Measurements from ENCODE around the gene AGAP1. TPM values are rescaled to one million over a fixed set of nuclear protein-coding genes. Genes with fewer than 3 reads are reported as not detected.
"Not testable (repeated sequence)": the region's sequence is repeated elsewhere in the genome, so short reads cannot be mapped to it uniquely, and the experiment has no call there.

The AGAP1 gene
- total RNA-seq, 1 donor from 2014 or later, result 33.4 TPM

DNA sequence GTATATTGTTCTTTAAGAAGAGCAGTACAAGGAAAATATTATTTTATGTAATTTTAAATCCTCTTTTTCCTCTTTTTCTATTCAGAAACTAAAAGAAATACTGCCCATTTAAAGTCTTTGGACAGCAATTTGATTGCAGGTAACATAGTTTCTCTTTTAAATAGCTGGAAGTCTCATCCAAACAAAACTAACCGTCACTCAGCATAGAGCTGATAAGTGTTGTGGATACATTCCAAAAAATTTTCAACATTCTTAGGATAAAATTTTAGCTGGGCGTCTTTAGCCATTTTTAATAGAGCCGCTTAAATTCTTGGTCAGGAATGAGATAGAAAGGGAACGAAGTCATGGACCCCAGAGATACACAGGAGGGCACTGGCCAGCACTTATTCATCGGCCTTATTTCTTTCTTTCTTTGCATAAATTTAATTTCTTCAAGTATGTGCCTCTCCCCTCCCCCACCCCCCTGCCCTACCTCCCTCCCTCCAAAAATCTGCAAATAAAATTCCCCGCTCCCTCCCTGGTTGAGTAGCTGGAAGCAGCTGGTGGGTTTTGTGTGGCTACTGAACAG lies 592.6 kb downstream of the AGAP1 start:
- Histone ChIP-seq H3K27ac (no peak overlapping the region), H3K9me3 (no peaks in the 10 kb centered on the region), H3K4me1 (no peaks in the 10 kb centered on the region), H3K4me3 (no peak overlapping the region), H3K27me3 (no peaks in the 10 kb centered on the region), H3K36me3 (no peaks in the 10 kb centered on the region)
- ATAC-seq (no peak), DNase-seq (no peak)
- intact Hi-C loops (cut with DNase I), result no loop called here
- TF ChIP-seq, protein P1, sequence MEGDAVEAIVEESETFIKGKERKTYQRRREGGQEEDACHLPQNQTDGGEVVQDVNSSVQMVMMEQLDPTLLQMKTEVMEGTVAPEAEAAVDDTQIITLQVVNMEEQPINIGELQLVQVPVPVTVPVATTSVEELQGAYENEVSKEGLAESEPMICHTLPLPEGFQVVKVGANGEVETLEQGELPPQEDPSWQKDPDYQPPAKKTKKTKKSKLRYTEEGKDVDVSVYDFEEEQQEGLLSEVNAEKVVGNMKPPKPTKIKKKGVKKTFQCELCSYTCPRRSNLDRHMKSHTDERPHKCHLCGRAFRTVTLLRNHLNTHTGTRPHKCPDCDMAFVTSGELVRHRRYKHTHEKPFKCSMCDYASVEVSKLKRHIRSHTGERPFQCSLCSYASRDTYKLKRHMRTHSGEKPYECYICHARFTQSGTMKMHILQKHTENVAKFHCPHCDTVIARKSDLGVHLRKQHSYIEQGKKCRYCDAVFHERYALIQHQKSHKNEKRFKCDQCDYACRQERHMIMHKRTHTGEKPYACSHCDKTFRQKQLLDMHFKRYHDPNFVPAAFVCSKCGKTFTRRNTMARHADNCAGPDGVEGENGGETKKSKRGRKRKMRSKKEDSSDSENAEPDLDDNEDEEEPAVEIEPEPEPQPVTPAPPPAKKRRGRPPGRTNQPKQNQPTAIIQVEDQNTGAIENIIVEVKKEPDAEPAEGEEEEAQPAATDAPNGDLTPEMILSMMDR (IDR thresholded peaks at IDR 0.05), result no peak

DNA sequence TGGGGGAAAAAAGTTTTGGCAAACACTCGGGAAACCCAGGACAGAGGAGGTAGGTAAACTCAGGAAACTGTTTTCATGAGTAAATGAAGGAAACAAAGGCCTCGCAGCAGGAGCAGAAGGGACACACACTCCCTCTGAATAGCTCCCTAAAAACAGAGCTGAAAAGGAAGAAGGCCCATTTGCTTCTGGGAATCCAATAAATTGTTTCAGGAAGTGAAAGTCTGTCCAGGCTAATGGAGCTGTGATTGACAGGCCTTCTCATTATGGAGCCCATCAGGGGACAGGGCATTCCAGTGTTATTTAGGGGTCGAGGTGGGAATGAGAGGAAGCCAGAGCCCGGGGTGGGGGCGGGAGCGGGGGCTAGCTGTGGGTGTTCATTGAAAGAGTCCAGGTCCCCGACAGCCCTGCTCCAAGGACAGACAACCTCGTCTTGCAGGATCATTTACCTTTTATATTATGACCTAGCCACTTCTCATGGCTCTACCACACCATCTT lies 593.2 kb downstream of the AGAP1 start:
- H3K4me3 ChIP-seq, result no peak overlapping the region
- no peaks in the 10 kb centered on the region for H3K9me3 ChIP-seq
- H3K27me3 ChIP-seq, result no peaks in the 10 kb centered on the region
- H3K36me3 ChIP-seq, result no peaks in the 10 kb centered on the region
- no peak for ATAC-seq
- no peak for DNase-seq
- no peak overlapping the region for H3K27ac ChIP-seq
- no peaks in the 10 kb centered on the region for H3K4me1 ChIP-seq
- intact Hi-C loops (cut with DNase I), result no loop called here
- TF ChIP-seq, protein P1 (IDR thresholded peaks at IDR 0.05), result no peak

DNA sequence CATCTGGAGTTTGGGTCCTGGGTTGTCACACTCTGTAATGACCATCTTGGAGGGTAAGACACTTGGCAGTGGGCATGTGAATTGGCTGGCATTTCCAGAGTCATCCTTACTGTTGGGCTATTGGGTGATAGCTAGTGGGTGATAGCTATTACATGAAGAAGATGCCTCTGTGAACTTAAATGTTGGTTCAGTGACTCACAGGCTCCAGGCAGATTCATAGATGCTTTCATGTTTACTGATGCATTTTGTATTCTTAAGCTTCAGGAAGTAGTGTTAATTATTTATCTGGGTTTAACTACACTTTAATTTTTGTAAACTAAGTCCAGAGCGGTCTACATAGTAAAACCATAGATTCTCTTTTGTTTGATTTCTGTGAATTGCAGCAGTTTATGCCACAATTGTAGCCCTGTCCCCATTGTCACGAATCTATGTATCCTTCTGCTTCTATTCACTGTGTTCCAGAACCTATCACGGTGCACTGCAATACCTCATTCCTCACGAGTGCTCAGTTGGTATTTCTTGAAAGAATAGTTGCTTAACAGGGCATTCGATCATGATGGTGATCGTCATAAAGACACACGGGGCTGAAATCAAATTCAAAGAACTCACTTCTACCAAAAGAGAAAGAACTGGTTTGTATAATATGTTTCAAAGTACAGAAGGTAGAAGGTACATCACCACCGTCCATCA lies 594.7 kb downstream of the AGAP1 start:
- Histone ChIP-seq H3K4me3 (no peak overlapping the region), H3K4me1 (no peaks in the 10 kb centered on the region)
- no peak for ATAC-seq

DNA sequence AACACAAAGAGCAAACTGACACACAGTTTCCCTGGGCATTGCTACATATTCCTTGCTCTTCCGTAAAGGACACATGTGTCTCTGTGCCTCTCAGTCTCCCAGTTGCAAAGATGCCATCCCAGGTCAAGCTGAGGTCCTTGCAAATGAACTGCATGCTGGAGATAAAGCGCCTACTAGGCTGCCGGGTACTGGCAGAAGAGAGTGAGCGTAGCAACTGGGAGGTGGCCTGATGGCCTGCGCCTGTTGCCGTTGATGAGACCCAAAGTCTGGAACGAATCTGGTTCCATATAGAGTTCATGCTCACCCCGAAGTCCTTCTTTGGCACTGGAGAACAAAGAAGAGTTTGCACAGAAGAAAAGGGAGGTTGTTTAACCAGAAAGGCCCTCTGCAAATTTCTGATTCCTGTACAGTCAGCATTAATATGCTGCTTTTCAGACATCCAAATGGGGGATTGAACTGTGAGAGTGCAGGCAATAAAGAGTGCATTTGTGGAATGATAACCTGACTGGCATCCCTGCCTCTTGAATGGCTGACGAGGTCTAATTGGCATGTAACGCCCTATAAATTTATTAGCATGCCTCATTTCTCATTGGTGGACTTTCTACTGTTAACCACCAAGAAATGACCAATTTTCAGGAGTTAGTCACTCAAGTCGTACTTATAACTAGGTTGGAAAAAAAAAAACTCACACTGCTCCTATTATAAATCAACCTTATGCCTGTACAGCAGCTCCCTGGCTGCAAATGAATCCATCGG lies 595.6 kb downstream of the AGAP1 start:
- H3K4me1 ChIP-seq, result no peaks in the 10 kb centered on the region
- TF ChIP-seq, protein P1 (IDR thresholded peaks at IDR 0.05), result no peak
- DNase-seq (no peak), ATAC-seq (no peak)
- no peak overlapping the region for H3K27ac ChIP-seq
- H3K9me3 ChIP-seq, result no peaks in the 10 kb centered on the region
- no peak overlapping the region for H3K4me3 ChIP-seq
- H3K36me3 ChIP-seq, result no peaks in the 10 kb centered on the region
- no peaks in the 10 kb centered on the region for H3K27me3 ChIP-seq
- intact Hi-C loops (cut with DNase I), result no loop called here

More for the DNA sequence above, 594.7 kb downstream of the AGAP1 start:
- no peak for DNase-seq
- H3K27ac ChIP-seq, result no peak overlapping the region
- no peaks in the 10 kb centered on the region for H3K27me3 ChIP-seq
- intact Hi-C loops (cut with DNase I), result no loop called here
- no peaks in the 10 kb centered on the region for H3K36me3 ChIP-seq
- H3K9me3 ChIP-seq, result no peaks in the 10 kb centered on the region
- TF ChIP-seq, protein P1 (IDR thresholded peaks at IDR 0.05), result no peak

DNA sequence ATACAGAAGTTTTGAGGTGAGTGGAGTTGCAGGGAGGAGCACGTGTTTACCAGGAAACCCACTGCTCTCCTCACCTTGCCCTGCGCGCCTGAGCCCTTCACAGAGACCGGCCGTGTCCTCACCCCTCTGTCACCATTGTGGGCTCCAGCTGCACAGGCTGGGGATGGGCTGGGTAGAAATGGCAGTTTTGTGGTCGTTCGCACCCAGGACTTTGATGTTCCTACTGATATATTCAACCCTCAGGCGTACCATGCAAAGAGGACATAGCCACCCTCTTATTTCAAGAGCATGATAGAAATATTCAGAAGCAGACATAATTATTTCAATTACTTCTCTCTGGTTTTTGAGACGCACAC lies 596.2 kb downstream of the AGAP1 start:
- DNase-seq (no peak), ATAC-seq (no peak)
- no peaks in the 10 kb centered on the region for H3K9me3 ChIP-seq
- no peaks in the 10 kb centered on the region for H3K4me1 ChIP-seq
- no peak overlapping the region for H3K4me3 ChIP-seq
- H3K27ac ChIP-seq, result no peak overlapping the region
- H3K27me3 ChIP-seq, result no peaks in the 10 kb centered on the region
- intact Hi-C loops (cut with DNase I), result no loop called here
- TF ChIP-seq, protein P1 (IDR thresholded peaks at IDR 0.05), result no peak
- H3K36me3 ChIP-seq, result no peaks in the 10 kb centered on the region

DNA sequence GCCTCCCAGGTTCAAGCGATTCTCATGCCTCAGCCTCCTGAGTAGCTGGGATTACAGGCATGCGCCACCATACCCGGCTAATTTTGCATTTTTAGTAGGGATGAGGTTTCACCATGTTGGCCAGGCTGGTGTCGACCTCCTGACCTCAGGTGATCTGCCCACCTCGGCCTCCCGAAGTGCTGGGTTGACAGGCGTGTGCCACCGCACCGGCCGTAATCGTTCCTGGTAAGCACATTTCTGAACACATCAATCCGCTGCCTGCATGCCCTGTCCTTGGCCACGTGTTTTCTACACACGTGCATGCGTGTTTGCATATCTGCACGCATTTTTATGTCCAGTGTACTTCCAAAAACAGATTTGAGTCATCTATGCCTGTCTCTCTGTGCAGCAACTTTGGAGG lies 597.0 kb downstream of the AGAP1 start:
- H3K27me3 ChIP-seq; H3K36me3 ChIP-seq; H3K9me3 ChIP-seq; ATAC-seq; H3K4me3 ChIP-seq; H3K4me1 ChIP-seq; H3K27ac ChIP-seq; intact Hi-C loops (cut with DNase I); DNase-seq: not testable (repeated sequence)
